ENCODE data around the gene SPPL2A.

Gene SPPL2A

DNA sequence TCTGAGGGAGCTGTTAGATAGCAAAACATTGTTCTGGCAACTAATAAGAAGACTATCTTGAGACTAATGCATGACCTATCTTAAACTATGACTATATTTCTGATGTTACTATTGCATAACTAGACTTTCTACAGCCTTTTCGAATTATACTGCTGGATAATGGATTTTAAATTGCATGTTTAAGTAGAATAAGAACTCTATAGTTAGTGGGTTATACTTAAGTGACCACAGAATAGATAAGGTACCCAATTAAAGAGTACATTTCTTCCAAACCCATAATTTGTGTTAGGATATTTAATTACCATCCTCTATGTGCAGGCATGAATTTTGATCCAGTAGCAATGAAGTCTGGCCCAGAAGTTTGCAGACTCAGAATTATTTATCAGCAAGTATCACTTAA is 44.6 kb upstream of the SPPL2A start:
- no peaks in the 10 kb centered on the region for H3K36me3 ChIP-seq (replicated peaks)
- no peak for DNase-seq
- no peak overlapping the region for H3K4me3 ChIP-seq (ENCODE audit: low read depth, low read length)
- no peaks in the 10 kb centered on the region for H3K27me3 ChIP-seq (replicated peaks)
- no peak overlapping the region for H3K27ac ChIP-seq
- in situ Hi-C loops (cut with HindIII; ENCODE audit: low pct_ligation_motif_present, low sequenced_read_pairs) = no loop called here
- no peak for TF ChIP-seq CTCF (IDR thresholded peaks at IDR 0.05; ENCODE audit: low read depth, low read length, missing control alignments)

GRCh38 chr15:50808728-50809127 is 43.2 kb upstream of the SPPL2A start:
- no peaks in the 10 kb centered on the region for H3K36me3 ChIP-seq (replicated peaks)
- no peak for TF ChIP-seq CTCF (IDR thresholded peaks at IDR 0.05; ENCODE audit: low read depth, low read length, missing control alignments)
- no peak overlapping the region for H3K27ac ChIP-seq
- in situ Hi-C loops (cut with HindIII; ENCODE audit: low pct_ligation_motif_present, low sequenced_read_pairs) = no loop called here
- H3K27me3 ChIP-seq (replicated peaks) = no peaks in the 10 kb centered on the region
- no peak overlapping the region for H3K4me3 ChIP-seq (ENCODE audit: low read depth, low read length)
- DNase-seq = no peak

- TF ChIP-seq CTCF (IDR thresholded peaks at IDR 0.05; ENCODE audit: low read depth, low read length, missing control alignments) = no peak
- DNase-seq = no peak
- H3K36me3 ChIP-seq (replicated peaks) = no peaks in the 10 kb centered on the region
- H3K27ac ChIP-seq = no peak overlapping the region
- in situ Hi-C loops (cut with HindIII; ENCODE audit: low pct_ligation_motif_present, low sequenced_read_pairs) = no loop called here
- H3K27me3 ChIP-seq (replicated peaks) = no peaks in the 10 kb centered on the region
- no peak overlapping the region for H3K4me3 ChIP-seq (ENCODE audit: low read depth, low read length)
Observed at GRCh38 chr15:50803479-50804180, 38.1 kb upstream of the SPPL2A start.

GRCh38 chr15:50800715-50801114 is 35.2 kb upstream of the SPPL2A start:
- Histone ChIP-seq H3K27me3 (replicated peaks) (no peaks in the 10 kb centered on the region), H3K4me3 (ENCODE audit: low read depth, low read length) (no peak overlapping the region), H3K27ac (no peak overlapping the region), H3K36me3 (replicated peaks) (no peaks in the 10 kb centered on the region)
- no peak for TF ChIP-seq CTCF (IDR thresholded peaks at IDR 0.05; ENCODE audit: low read depth, low read length, missing control alignments)
- in situ Hi-C loops (cut with HindIII; ENCODE audit: low pct_ligation_motif_present, low sequenced_read_pairs) = no loop called here
- DNase-seq = no peak

DNA sequence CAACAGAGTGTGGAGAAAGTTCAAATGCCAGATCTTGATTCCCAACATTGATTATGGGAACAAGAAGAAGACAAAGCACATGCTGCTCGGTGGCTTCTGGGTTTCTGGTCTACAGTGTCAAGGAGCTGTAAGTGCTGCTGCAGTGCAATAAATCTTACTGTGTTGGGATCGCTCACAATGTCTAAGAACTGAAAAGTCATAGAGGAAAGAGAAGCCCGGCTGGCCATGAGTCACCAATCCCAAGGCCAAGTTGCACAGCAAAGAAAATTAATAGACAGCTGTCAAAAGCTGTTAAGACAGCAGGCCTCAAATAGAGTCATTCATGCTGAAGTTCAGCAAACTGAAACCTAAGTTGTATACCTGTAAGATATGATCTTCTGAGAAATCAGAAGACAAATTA is 33.2 kb upstream of the SPPL2A start:
- in situ Hi-C loops (cut with HindIII; ENCODE audit: low pct_ligation_motif_present, low sequenced_read_pairs) = no loop called here

More for the DNA sequence above, 33.2 kb upstream of the SPPL2A start:
- no peaks in the 10 kb centered on the region for H3K27me3 ChIP-seq (replicated peaks)
- H3K4me3 ChIP-seq (ENCODE audit: low read depth, low read length) = no peak overlapping the region
- H3K36me3 ChIP-seq (replicated peaks) = no peaks in the 10 kb centered on the region
- DNase-seq = peak; percentile 7
- no peak overlapping the region for H3K27ac ChIP-seq
- no peak for TF ChIP-seq CTCF (IDR thresholded peaks at IDR 0.05; ENCODE audit: low read depth, low read length, missing control alignments)
